ENCODE data around the gene SMG1. TPM values are rescaled to one million over a fixed set of nuclear protein-coding genes. Genes with fewer than 3 reads are reported as not detected.

SMG1 gene
- total and polyA plus RNA-seq, 10 of the 15 experiments (the other 5 are each of a cell fraction or from before 2014, with no cell fraction given) = 3.9 to 66.7 (median 37.0) TPM

GRCh38 chr16:18931756-18932155 is 5.5 kb upstream of the SMG1 start (continued):
- TF ChIP-seq E2F4 (IDR thresholded peaks at IDR 0.05; ENCODE audit: low read depth, low read length) (no peak), HDAC6 (IDR thresholded peaks at IDR 0.05; ENCODE audit: unreplicated experiment) (no peak), HDGF (IDR thresholded peaks at IDR 0.05) (0 out of 2 replicates have a peak, but pooled peaks have one; percentile 27), SREBF1 (IDR thresholded peaks at IDR 0.05; ENCODE audit: low read length) (no peak), POLR2A (IDR thresholded peaks at IDR 0.05; ENCODE audit: low read depth, low read length) (no peak), ZNF687 (IDR thresholded peaks at IDR 0.05) (peak; percentile 67), ZBTB11 (CRISPR knock-in tag; IDR thresholded peaks at IDR 0.05) (no peak), HSF1 (IDR thresholded peaks at IDR 0.05; ENCODE audit: low read depth, low read length) (no peak), NR2C2 (IDR thresholded peaks at IDR 0.05; ENCODE audit: borderline replicate concordance, control insufficient read depth, insufficient read length, low read depth) (no peak), FOXK2 (IDR thresholded peaks at IDR 0.05) (no peak), CHD1 (IDR thresholded peaks at IDR 0.05; ENCODE audit: low read depth, low read length) (no peak), PAX5 (IDR thresholded peaks at IDR 0.05; ENCODE audit: borderline replicate concordance, low read depth, low read length) (no peak), GABPA (IDR thresholded peaks at IDR 0.05; ENCODE audit: low read depth) (no peak)
- TF ChIP-seq, protein P1, sequence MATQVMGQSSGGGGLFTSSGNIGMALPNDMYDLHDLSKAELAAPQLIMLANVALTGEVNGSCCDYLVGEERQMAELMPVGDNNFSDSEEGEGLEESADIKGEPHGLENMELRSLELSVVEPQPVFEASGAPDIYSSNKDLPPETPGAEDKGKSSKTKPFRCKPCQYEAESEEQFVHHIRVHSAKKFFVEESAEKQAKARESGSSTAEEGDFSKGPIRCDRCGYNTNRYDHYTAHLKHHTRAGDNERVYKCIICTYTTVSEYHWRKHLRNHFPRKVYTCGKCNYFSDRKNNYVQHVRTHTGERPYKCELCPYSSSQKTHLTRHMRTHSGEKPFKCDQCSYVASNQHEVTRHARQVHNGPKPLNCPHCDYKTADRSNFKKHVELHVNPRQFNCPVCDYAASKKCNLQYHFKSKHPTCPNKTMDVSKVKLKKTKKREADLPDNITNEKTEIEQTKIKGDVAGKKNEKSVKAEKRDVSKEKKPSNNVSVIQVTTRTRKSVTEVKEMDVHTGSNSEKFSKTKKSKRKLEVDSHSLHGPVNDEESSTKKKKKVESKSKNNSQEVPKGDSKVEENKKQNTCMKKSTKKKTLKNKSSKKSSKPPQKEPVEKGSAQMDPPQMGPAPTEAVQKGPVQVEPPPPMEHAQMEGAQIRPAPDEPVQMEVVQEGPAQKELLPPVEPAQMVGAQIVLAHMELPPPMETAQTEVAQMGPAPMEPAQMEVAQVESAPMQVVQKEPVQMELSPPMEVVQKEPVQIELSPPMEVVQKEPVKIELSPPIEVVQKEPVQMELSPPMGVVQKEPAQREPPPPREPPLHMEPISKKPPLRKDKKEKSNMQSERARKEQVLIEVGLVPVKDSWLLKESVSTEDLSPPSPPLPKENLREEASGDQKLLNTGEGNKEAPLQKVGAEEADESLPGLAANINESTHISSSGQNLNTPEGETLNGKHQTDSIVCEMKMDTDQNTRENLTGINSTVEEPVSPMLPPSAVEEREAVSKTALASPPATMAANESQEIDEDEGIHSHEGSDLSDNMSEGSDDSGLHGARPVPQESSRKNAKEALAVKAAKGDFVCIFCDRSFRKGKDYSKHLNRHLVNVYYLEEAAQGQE (IDR thresholded peaks at IDR 0.05; ENCODE audit: low read depth, low read length) = no peak
- TF ChIP-seq, protein P2, sequence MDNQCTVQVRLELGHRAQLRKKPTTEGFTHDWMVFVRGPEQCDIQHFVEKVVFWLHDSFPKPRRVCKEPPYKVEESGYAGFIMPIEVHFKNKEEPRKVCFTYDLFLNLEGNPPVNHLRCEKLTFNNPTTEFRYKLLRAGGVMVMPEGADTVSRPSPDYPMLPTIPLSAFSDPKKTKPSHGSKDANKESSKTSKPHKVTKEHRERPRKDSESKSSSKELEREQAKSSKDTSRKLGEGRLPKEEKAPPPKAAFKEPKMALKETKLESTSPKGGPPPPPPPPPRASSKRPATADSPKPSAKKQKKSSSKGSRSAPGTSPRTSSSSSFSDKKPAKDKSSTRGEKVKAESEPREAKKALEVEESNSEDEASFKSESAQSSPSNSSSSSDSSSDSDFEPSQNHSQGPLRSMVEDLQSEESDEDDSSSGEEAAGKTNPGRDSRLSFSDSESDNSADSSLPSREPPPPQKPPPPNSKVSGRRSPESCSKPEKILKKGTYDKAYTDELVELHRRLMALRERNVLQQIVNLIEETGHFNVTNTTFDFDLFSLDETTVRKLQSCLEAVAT (IDR thresholded peaks at IDR 0.05) = 0 out of 2 replicates have a peak, but pooled peaks have one; percentile 77

Measured in GM12878 (cell line).